ENCODE measurements around the gene FASN.

Gene FASN

GRCh38 chr17:82086941-82087906, 10.8 kb downstream of the FASN start:
- no peak for DNase-seq

GRCh38 chr17:82085931-82086764, 11.9 kb downstream of the FASN start:
- no peak for DNase-seq

GRCh38 chr17:82085031-82085861, 12.8 kb downstream of the FASN start:
- DNase-seq, result no peak

- no peak for DNase-seq
These were observed 13.5 kb downstream of the FASN start for GRCh38 chr17:82084373-82085030.

- no peak for DNase-seq
These were observed 14.3 kb downstream of the FASN start for GRCh38 chr17:82083533-82084359.

- no peak for DNase-seq
These were observed 15.0 kb downstream of the FASN start for GRCh38 chr17:82083009-82083408.

GRCh38 chr17:82082456-82082855, 15.6 kb downstream of the FASN start:
- DNase-seq, result no peak

GRCh38 chr17:82081966-82082365, 16.1 kb downstream of the FASN start:
- DNase-seq, result no peak

GRCh38 chr17:82081546-82081945, 16.5 kb downstream of the FASN start:
- DNase-seq, result no peak

GRCh38 chr17:82080789-82081464, 17.1 kb downstream of the FASN start:
- no peak for DNase-seq

GRCh38 chr17:82080048-82080788, 17.8 kb downstream of the FASN start:
- DNase-seq, result no peak

GRCh38 chr17:82079001-82079677, 18.9 kb downstream of the FASN start:
- no peak for DNase-seq

- DNase-seq, result no peak
These were observed 19.6 kb downstream of the FASN start for GRCh38 chr17:82078433-82078832.

GRCh38 chr17:82077617-82078358, 20.2 kb downstream of the FASN start:
- no peak for DNase-seq

GRCh38 chr17:82076785-82077591, 21.0 kb downstream of the FASN start:
- no peak for DNase-seq

- no peak for DNase-seq
These were observed 21.8 kb downstream of the FASN start for GRCh38 chr17:82076018-82076784.

GRCh38 chr17:82073446-82073845, 24.6 kb downstream of the FASN start:
- DNase-seq, result no peak
